Stimulated activated CD8-positive, alpha-beta memory T cell treated with anti-CD3 and anti-CD28 coated beads, Interleukin-12 subunit alpha, Interleukin-12 subunit beta, amount 100 ng/mL, for 4 hours (primary cell): ENCODE results near the gene YEATS2.
"Not testable (repeated sequence)": the region's sequence is repeated elsewhere in the genome, so short reads cannot be mapped to it uniquely, and the experiment has no call there.

Source experiments
- DNase-seq: peaks from one replicate; pipeline ENCODE4 v3.0.0-alpha.2; 2020; ENCODE audit warnings: low read depth

YEATS2 gene

GRCh38 chr3:183697610-183698317 is at the start of gene YEATS2:
Gene YEATS2 (plus strand): TSS chr3:183697797. CDS start chr3:183715163, 17,366 bp downstream.
- peak; percentile 68 for DNase-seq

GRCh38 chr3:183650554-183650953 is 47.0 kb upstream of the YEATS2 start:
- DNase-seq: no peak

GRCh38 chr3:183653209-183654064 is 44.2 kb upstream of the YEATS2 start:
- no peak for DNase-seq

GRCh38 chr3:183654727-183655126 is 42.9 kb upstream of the YEATS2 start:
- DNase-seq: no peak

GRCh38 chr3:183662099-183662498 is 35.5 kb upstream of the YEATS2 start:
- DNase-seq: no peak

- no peak for DNase-seq
Measured at GRCh38 chr3:183664913-183665381, 32.6 kb upstream of the YEATS2 start.

GRCh38 chr3:183680061-183680460 is 17.5 kb upstream of the YEATS2 start:
- DNase-seq: no peak

GRCh38 chr3:183687705-183688104 is 9.9 kb upstream of the YEATS2 start:
- DNase-seq: no peak

GRCh38 chr3:183688874-183689273 is 8.7 kb upstream of the YEATS2 start:
- DNase-seq: no peak

- not testable (repeated sequence) for DNase-seq
Measured at GRCh38 chr3:183689621-183690020, 8.0 kb upstream of the YEATS2 start.

GRCh38 chr3:183690402-183690995 is 7.1 kb upstream of the YEATS2 start:
- DNase-seq: no peak

GRCh38 chr3:183692436-183692835 is 5.2 kb upstream of the YEATS2 start:
- no peak for DNase-seq

GRCh38 chr3:183695569-183696364 is 1.8 kb upstream of the YEATS2 start:
- no peak for DNase-seq

- DNase-seq: no peak
Measured at GRCh38 chr3:183697123-183697609, 431 bp upstream of the YEATS2 start.

- DNase-seq: no peak
Measured at GRCh38 chr3:183698318-183698751, 738 bp downstream of the YEATS2 start.

GRCh38 chr3:183698756-183699155 is 1.2 kb downstream of the YEATS2 start:
- no peak for DNase-seq

GRCh38 chr3:183699238-183699947 is 1.8 kb downstream of the YEATS2 start:
- no peak for DNase-seq

GRCh38 chr3:183701744-183702143 is 4.1 kb downstream of the YEATS2 start:
- no peak for DNase-seq

GRCh38 chr3:183703892-183704291 is 6.3 kb downstream of the YEATS2 start:
- not testable (repeated sequence) for DNase-seq

GRCh38 chr3:183710231-183710630 is 12.6 kb downstream of the YEATS2 start:
- no peak for DNase-seq

GRCh38 chr3:183711516-183711915 is 13.9 kb downstream of the YEATS2 start:
- no peak for DNase-seq
